GM12874 (cell line): ENCODE results near the gene CCDC12.

Experiments used
- TF ChIP-seq, protein P1 (sequence below): IDR thresholded peaks from 2 replicates; pipeline ENCODE4 v1.5.1; 2011; ENCODE audit warnings: low read depth, mild to moderate bottlenecking, control low read depth, low read length, moderate library complexity; ENCODE audit not compliant: insufficient read depth

The CCDC12 gene

DNA sequence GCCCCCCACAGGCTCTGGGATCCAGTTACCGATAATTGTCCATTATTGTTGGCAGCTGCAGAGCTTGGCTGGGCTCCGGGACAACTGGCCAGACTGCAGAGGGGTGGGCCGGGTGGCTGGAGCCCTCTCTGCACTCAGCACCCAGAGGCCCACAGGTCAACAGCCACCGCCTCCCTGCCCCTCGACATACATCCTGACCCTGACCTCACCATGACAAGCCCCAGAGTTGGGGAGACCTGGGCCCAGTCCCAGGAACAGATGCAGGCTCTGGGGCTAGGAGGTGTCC is 76.6 kb downstream of the CCDC12 start:
- TF ChIP-seq, protein P1, sequence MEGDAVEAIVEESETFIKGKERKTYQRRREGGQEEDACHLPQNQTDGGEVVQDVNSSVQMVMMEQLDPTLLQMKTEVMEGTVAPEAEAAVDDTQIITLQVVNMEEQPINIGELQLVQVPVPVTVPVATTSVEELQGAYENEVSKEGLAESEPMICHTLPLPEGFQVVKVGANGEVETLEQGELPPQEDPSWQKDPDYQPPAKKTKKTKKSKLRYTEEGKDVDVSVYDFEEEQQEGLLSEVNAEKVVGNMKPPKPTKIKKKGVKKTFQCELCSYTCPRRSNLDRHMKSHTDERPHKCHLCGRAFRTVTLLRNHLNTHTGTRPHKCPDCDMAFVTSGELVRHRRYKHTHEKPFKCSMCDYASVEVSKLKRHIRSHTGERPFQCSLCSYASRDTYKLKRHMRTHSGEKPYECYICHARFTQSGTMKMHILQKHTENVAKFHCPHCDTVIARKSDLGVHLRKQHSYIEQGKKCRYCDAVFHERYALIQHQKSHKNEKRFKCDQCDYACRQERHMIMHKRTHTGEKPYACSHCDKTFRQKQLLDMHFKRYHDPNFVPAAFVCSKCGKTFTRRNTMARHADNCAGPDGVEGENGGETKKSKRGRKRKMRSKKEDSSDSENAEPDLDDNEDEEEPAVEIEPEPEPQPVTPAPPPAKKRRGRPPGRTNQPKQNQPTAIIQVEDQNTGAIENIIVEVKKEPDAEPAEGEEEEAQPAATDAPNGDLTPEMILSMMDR: no peak

GRCh38 chr3:46899151-46900006 is 77.2 kb downstream of the CCDC12 start:
- TF ChIP-seq, protein P1: no peak

DNA sequence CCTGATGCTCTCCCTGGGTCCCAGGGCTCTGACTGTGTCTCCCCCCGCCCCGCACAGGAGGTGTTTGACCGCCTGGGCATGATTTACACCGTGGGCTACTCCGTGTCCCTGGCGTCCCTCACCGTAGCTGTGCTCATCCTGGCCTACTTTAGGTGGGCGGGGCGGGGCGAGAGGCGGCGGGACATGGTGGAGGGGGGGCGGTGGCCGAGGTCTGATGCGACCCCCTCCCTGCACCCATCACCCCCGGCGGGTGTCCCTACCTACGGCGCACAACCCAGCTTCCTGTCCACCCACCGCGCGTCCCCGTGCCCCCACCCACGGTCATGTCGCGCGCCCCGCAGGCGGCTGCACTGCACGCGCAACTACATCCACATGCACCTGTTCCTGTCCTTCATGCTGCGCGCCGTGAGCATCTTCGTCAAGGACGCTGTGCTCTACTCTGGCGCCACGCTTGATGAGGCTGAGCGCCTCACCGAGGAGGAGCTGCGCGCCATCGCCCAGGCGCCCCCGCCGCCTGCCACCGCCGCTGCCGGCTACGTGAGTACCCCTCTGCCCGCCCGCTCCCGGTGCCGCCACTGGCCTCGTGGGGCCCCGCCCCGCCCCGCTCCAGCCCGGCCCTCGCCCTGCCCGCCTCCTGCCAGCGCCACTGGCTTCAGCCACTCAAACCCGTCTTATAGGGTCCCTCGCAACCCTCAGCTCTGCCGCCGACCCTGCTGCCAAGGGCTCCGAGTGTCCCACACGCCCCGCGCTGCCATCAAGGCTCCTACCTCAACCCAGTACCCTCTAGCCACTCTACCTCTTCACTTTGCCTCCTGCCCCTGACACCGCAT is 78.0 kb downstream of the CCDC12 start:
- TF ChIP-seq, protein P1: no peak

GRCh38 chr3:46897829-46898320 is 78.7 kb downstream of the CCDC12 start:
- TF ChIP-seq, protein P1: peak; percentile 11; the same call in 1 of the 2 replicates

GRCh38 chr3:46897031-46897430 is 79.5 kb downstream of the CCDC12 start:
- TF ChIP-seq, protein P1: no peak

DNA sequence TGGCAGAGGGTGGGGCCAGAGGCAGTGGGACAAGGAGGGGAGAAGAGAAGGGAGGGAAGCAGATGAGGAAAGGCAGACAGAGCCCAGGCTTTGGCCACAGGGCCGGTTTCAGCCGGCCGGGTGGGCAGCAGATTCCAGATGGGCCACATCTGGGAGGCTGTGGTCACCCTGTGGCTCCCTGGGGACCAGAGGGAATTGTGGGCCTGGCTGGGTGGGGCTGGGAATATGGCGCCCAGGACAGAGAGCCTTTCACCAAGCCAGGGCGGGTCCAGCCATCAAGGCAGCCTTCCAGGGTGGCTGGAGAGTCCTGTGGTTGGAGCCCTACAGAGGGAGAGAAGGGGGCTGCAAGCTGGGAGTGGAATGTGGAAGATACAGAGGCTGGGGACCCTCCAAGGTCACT is 80.2 kb downstream of the CCDC12 start:
- TF ChIP-seq, protein P1: no peak

DNA sequence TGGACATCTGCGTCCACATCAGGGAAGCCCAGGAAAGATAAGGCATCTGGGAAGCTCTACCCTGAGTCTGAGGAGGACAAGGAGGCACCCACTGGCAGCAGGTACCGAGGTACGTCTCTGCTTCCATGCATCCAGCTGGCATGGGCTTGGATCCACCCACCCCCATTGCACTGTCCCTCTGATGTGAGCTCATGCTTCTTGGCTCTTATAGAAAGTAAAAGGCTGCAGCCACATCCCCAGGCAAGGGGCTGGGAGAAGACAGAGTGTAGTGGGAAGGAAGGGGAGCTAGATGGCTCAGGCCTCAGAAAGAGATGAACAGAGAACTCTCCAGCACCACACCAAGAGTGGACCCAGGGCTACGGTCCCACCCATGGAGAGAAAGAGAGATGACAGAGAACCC is 80.8 kb downstream of the CCDC12 start:
- TF ChIP-seq, protein P1: no peak
